ENCODE data around the gene THSD8. TPM values are rescaled to one million over a fixed set of nuclear protein-coding genes. Genes with fewer than 3 reads are reported as not detected.
"Not testable (repeated sequence)": the region's sequence is repeated elsewhere in the genome, so short reads cannot be mapped to it uniquely, and the experiment has no call there.

The THSD8 gene
- total RNA-seq, 1 experiment from 2014 or later, result 9.0 TPM

DNA sequence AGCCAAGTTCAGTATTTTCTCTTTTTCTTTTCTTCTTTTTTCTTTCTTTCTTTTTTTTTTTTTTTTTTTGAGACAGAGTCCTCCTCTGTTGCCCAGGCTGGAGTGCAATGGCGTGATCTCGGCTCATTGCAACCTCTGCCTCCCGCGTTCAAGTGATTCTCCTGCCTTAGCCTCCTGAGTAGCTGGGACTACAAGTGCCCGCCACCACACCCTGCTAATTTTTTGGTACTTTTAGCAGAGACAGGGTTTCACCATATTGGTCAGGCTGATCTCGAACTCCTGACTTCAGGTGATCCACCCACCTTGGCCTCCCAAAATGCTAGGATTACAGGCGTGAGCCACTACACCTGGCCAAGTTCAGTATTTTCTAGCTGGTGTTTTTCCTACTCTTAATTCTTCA lies 4.3 kb upstream of the THSD8 start:
- H4K20me1 ChIP-seq (ENCODE audit: insufficient read depth, low read depth, low read length); H3K9me2 ChIP-seq (replicated peaks; ENCODE audit: insufficient read depth, low read length); DNase-seq; H3K9ac ChIP-seq (ENCODE audit: low read length); H3K27ac ChIP-seq (ENCODE audit: low read length); H3K4me3 ChIP-seq (ENCODE audit: low read length); H3K4me2 ChIP-seq (ENCODE audit: low read depth, low read length, poor library complexity, severe bottlenecking); H3K36me3 ChIP-seq (ENCODE audit: insufficient read depth, low read length); H2AFZ ChIP-seq (ENCODE audit: low read length); H3K27me3 ChIP-seq (ENCODE audit: low read length); H3K9me3 ChIP-seq (ENCODE audit: low read length): not testable (repeated sequence)
- peaks cover 43% of the 10 kb centered on the region for H3K4me1 ChIP-seq (ENCODE audit: low read length)
- H3K79me2 ChIP-seq (ENCODE audit: low read length), result peaks cover 28% of the 10 kb centered on the region

- no peak overlapping the region for H3K27ac ChIP-seq (ENCODE audit: low read length)
- no peak overlapping the region for H2AFZ ChIP-seq (ENCODE audit: low read length)
- H3K4me3 ChIP-seq (ENCODE audit: low read length), result peak overlapping the region; percentile 83; the same call in 1 of the 2 replicates
These were observed 2.0 kb upstream of the THSD8 start for GRCh38 chr19:12799742-12800465.

GRCh38 chr19:12800466-12800770 lies 1.5 kb upstream of the THSD8 start:
- DNase-seq, result no peak
- no peak overlapping the region for H2AFZ ChIP-seq (ENCODE audit: low read length)
- H3K4me3 ChIP-seq (ENCODE audit: low read length), result peak overlapping the region; percentile 83
- peak overlapping the region; percentile 88 for H3K9ac ChIP-seq (ENCODE audit: low read length)
- H4K20me1 ChIP-seq (ENCODE audit: insufficient read depth, low read depth, low read length), result no peaks in the 10 kb centered on the region
- H3K79me2 ChIP-seq (ENCODE audit: low read length), result peaks cover 20% of the 10 kb centered on the region
- peaks cover 29% of the 10 kb centered on the region for H3K4me1 ChIP-seq (ENCODE audit: low read length)
- no peaks in the 10 kb centered on the region for H3K27me3 ChIP-seq (ENCODE audit: low read length)
- no peaks in the 10 kb centered on the region for H3K9me3 ChIP-seq (ENCODE audit: low read length)
- peaks cover 6% of the 10 kb centered on the region for H3K36me3 ChIP-seq (ENCODE audit: insufficient read depth, low read length)
- H3K27ac ChIP-seq (ENCODE audit: low read length), result peak overlapping the region; percentile 62; the same call in 1 of the 2 replicates
- no peaks in the 10 kb centered on the region for H3K9me2 ChIP-seq (replicated peaks; ENCODE audit: insufficient read depth, low read length)
- peak overlapping the region; percentile 83 for H3K4me2 ChIP-seq (ENCODE audit: low read depth, low read length, poor library complexity, severe bottlenecking)

More at GRCh38 chr19:12799742-12800465, 2.0 kb upstream of the THSD8 start:
- no peaks in the 10 kb centered on the region for H3K9me2 ChIP-seq (replicated peaks; ENCODE audit: insufficient read depth, low read length)
- peaks cover 20% of the 10 kb centered on the region for H3K79me2 ChIP-seq (ENCODE audit: low read length)
- no peaks in the 10 kb centered on the region for H4K20me1 ChIP-seq (ENCODE audit: insufficient read depth, low read depth, low read length)
- DNase-seq, result no peak
- peaks cover 30% of the 10 kb centered on the region for H3K4me1 ChIP-seq (ENCODE audit: low read length)
- H3K9ac ChIP-seq (ENCODE audit: low read length), result peak overlapping the region; percentile 88
- H3K27me3 ChIP-seq (ENCODE audit: low read length), result no peaks in the 10 kb centered on the region
- H3K9me3 ChIP-seq (ENCODE audit: low read length), result no peaks in the 10 kb centered on the region
- H3K36me3 ChIP-seq (ENCODE audit: insufficient read depth, low read length), result peaks cover 6% of the 10 kb centered on the region
- H3K4me2 ChIP-seq (ENCODE audit: low read depth, low read length, poor library complexity, severe bottlenecking), result peak overlapping the region; percentile 83

GRCh38 chr19:12800923-12801465 lies 875 bp upstream of the THSD8 start:
- no peaks in the 10 kb centered on the region for H3K9me3 ChIP-seq (ENCODE audit: low read length)
- peak overlapping the region; percentile 88 for H3K9ac ChIP-seq (ENCODE audit: low read length)
- peak overlapping the region; percentile 62 for H3K27ac ChIP-seq (ENCODE audit: low read length)
- H4K20me1 ChIP-seq (ENCODE audit: insufficient read depth, low read depth, low read length), result no peaks in the 10 kb centered on the region
- peak; percentile 62 for DNase-seq
- H3K27me3 ChIP-seq (ENCODE audit: low read length), result no peaks in the 10 kb centered on the region
- peaks cover 31% of the 10 kb centered on the region for H3K4me1 ChIP-seq (ENCODE audit: low read length)
- H3K79me2 ChIP-seq (ENCODE audit: low read length), result peaks cover 20% of the 10 kb centered on the region
- peaks cover 6% of the 10 kb centered on the region for H3K36me3 ChIP-seq (ENCODE audit: insufficient read depth, low read length)
- no peaks in the 10 kb centered on the region for H3K9me2 ChIP-seq (replicated peaks; ENCODE audit: insufficient read depth, low read length)
- 0 out of 2 replicates have a peak overlapping the region, but pooled peaks have one; percentile 92 for H2AFZ ChIP-seq (ENCODE audit: low read length)
- H3K4me2 ChIP-seq (ENCODE audit: low read depth, low read length, poor library complexity, severe bottlenecking), result peak overlapping the region; percentile 83
- H3K4me3 ChIP-seq (ENCODE audit: low read length), result peak overlapping the region; percentile 83

DNA sequence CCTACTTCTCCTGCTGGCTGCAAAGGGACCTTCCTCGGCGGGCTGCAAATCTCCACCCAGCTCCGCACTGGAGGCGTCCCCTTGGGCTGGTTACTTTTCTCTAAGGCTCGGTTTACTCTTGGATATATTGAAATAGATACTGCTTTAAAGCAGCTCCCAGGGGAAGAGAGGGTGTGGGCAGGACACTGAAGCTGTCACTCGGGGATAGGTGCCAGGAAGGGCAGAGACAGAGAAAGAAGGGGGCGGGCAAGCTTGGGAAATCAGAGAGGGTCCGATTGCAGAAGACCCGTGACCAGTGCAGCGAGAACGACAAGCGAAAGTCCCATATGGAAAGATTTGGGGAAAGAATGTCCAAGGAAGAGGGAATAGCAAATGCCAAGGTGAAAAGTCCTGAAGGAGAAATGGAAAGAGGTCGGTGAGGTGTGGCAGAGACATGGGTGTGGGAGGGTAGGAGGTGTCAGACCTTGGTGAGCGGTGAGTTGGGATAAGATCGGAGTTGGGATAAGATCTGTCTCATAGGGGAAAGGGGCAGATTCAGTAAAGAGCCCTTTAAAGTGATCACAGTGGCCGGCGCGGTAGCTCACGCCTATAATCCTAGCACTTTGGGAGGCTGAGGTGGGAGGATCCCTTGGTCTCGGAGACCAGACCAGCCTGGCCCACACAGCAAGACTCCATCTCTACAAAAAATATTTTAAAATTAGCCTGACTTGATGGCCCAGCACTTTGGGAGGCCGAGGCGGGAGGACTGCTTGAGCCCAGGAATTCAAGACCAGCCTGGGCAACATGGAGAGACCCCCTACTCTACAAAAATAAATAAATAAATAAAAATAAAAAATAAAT lies 618 bp downstream of the THSD8 start:
- Histone ChIP-seq H3K9me3 (ENCODE audit: low read length) (no peaks in the 10 kb centered on the region), H3K4me3 (ENCODE audit: low read length) (peak overlapping the region; percentile 83), H3K27me3 (ENCODE audit: low read length) (no peaks in the 10 kb centered on the region), H3K9ac (ENCODE audit: low read length) (peak overlapping the region; percentile 88), H3K4me2 (ENCODE audit: low read depth, low read length, poor library complexity, severe bottlenecking) (peak overlapping the region; percentile 83), H3K4me1 (ENCODE audit: low read length) (peaks cover 36% of the 10 kb centered on the region), H3K79me2 (ENCODE audit: low read length) (peaks cover 29% of the 10 kb centered on the region), H2AFZ (ENCODE audit: low read length) (peak overlapping the region; percentile 92; the same call in 1 of the 2 replicates), H3K9me2 (replicated peaks; ENCODE audit: insufficient read depth, low read length) (no peaks in the 10 kb centered on the region), H4K20me1 (ENCODE audit: insufficient read depth, low read depth, low read length) (no peaks in the 10 kb centered on the region), H3K36me3 (ENCODE audit: insufficient read depth, low read length) (peaks cover 6% of the 10 kb centered on the region), H3K27ac (ENCODE audit: low read length) (no peak overlapping the region)
- DNase-seq, result no peak

DNA sequence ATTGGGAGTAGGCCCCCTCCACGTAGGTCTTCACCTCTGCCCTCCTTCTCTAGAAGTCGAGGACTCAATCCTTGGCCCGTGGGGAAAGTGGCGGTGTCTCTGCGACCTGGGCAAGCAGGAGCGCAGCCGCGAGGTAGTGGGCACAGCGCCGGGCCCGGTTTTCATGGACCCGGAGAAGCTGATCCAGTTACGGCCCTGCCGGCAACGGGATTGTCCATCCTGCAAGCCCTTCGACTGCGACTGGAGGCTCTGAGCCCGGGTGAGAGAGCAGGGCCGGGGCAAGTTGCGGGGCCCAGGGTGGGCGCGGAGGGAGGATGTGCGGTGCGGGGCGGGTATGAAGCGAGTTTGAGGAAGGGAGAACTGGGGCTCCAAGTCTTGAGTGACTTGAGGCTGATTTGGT lies 2.2 kb downstream of the THSD8 start:
- Histone ChIP-seq H2AFZ (ENCODE audit: low read length) (no peak overlapping the region), H3K4me1 (ENCODE audit: low read length) (peaks cover 36% of the 10 kb centered on the region), H3K9ac (ENCODE audit: low read length) (no peak overlapping the region), H3K27ac (ENCODE audit: low read length) (no peak overlapping the region), H3K36me3 (ENCODE audit: insufficient read depth, low read length) (peaks cover 6% of the 10 kb centered on the region), H4K20me1 (ENCODE audit: insufficient read depth, low read depth, low read length) (no peaks in the 10 kb centered on the region), H3K4me3 (ENCODE audit: low read length) (no peak overlapping the region), H3K79me2 (ENCODE audit: low read length) (peaks cover 29% of the 10 kb centered on the region), H3K9me2 (replicated peaks; ENCODE audit: insufficient read depth, low read length) (no peaks in the 10 kb centered on the region), H3K27me3 (ENCODE audit: low read length) (no peaks in the 10 kb centered on the region), H3K9me3 (ENCODE audit: low read length) (no peaks in the 10 kb centered on the region), H3K4me2 (ENCODE audit: low read depth, low read length, poor library complexity, severe bottlenecking) (no peak overlapping the region)
- no peak for DNase-seq

DNA sequence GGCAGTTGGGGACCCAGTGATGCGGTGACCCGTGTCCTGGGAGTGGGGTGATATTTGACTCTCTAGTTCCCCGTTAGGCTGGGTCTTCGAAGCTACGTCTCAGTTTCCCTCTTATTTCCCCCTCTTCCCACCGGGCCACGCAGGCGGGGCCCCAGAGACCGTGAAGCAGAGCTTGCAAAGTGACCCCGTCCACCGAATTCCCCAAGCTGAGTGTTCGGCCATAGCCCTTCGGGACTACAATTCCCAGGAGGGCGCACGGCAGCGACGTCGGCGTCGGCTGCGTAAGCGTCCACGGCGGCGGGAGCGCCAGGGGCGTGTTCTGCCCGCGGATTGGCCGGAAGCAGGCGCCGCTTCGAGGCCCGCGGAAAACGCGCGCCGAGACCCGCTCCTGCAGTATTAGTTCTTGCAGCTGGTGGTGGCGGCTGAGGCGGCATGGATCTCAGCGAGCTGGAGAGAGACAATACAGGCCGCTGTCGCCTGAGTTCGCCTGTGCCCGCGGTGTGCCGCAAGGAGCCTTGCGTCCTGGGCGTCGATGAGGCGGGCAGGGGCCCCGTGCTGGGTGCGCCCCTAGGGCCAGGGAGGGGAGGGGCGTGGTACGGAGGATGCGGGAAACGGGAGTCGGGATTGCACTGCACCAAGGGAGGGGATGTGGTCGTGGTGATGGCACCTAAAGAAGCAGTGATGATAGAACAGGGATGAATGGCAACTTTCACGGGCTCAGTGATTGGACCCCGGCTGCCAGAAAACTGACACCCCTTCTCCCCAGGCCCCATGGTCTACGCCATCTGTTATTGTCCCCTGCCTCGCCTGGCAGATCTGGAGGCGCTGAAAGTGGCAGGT lies 4.6 kb downstream of the THSD8 start, which contains the start of gene RNASEH2A:
Gene RNASEH2A, plus strand, starts transcription at position 343 of the 840 bp plus-strand sequence. Its CDS starts 90 bp downstream, at position 433.
- Histone ChIP-seq H3K9me3 (ENCODE audit: low read length) (no peaks in the 10 kb centered on the region), H3K4me1 (ENCODE audit: low read length) (peaks cover 26% of the 10 kb centered on the region), H3K27me3 (ENCODE audit: low read length) (no peaks in the 10 kb centered on the region), H2AFZ (ENCODE audit: low read length) (peak within 1 kb of the TSS; percentile 96; the same call in 1 of the 2 replicates), H3K9ac (ENCODE audit: low read length) (peak within 1 kb of the TSS; percentile 92), H3K79me2 (ENCODE audit: low read length) (peaks cover 11% of the 10 kb centered on the region), H3K27ac (ENCODE audit: low read length) (peak within 1 kb of the TSS; percentile 65), H3K4me3 (ENCODE audit: low read length) (peak within 1 kb of the TSS; percentile 74), H4K20me1 (ENCODE audit: insufficient read depth, low read depth, low read length) (no peaks in the 10 kb centered on the region), H3K9me2 (replicated peaks; ENCODE audit: insufficient read depth, low read length) (no peaks in the 10 kb centered on the region), H3K4me2 (ENCODE audit: low read depth, low read length, poor library complexity, severe bottlenecking) (peak within 1 kb of the TSS; percentile 84), H3K36me3 (ENCODE audit: insufficient read depth, low read length) (no peaks in the 10 kb centered on the region)
- peak; percentile 97 for DNase-seq
